HepG2 (cell line): Measurements from ENCODE around the gene NPAS2. TPM values are rescaled to one million over a fixed set of nuclear protein-coding genes. Genes with fewer than 3 reads are reported as not detected.
A peak's percentile ranks its signal among the peaks of the same experiment; 100 is the strongest.

Experiments used
- HNF1B ChIP-seq: sonication (generic); formaldehyde crosslinking; IDR thresholded peaks from 2 replicates; pipeline ENCODE4 v1.5.1; 2020; ENCODE audit warnings: mild to moderate bottlenecking, moderate library complexity, missing genetic modification reagents
- MAF1 ChIP-seq: sonication (generic); formaldehyde crosslinking; IDR thresholded peaks from 2 replicates; pipeline ENCODE4 v1.5.0; 2020; ENCODE audit warnings: missing genetic modification reagents, borderline replicate concordance
- RARG ChIP-seq: sonication (generic); formaldehyde crosslinking; IDR thresholded peaks from 2 replicates; pipeline ENCODE4 v1.4.0; 2020; ENCODE audit warnings: low read depth, mild to moderate bottlenecking, missing genetic modification reagents
- TAF1 ChIP-seq: sonication (generic); formaldehyde crosslinking; IDR thresholded peaks from 2 replicates; pipeline ENCODE4 v1.4.0; 2020; ENCODE audit warnings: missing genetic modification reagents
- TBX2 ChIP-seq: sonication (generic); formaldehyde crosslinking; IDR thresholded peaks from 2 replicates; pipeline ENCODE4 v1.5.0; 2020; ENCODE audit warnings: missing genetic modification reagents, mild to moderate bottlenecking, borderline replicate concordance
- U2AF2 ChIP-seq: fragments of 200-400 bp; formaldehyde crosslinking; IDR thresholded peaks from 2 replicates; pipeline ENCODE4 v1.6.1; 2017; ENCODE audit warnings: low read depth, mild to moderate bottlenecking, low read length
- ZNF30 ChIP-seq: sonication (generic); formaldehyde crosslinking; IDR thresholded peaks from 2 replicates; pipeline ENCODE4 v1.5.0; 2020; ENCODE audit warnings: mild to moderate bottlenecking, missing genetic modification reagents
- ZNF318 ChIP-seq: sonication (generic); formaldehyde crosslinking; IDR thresholded peaks from 2 replicates; pipeline ENCODE4 v1.4.0; 2020; ENCODE audit warnings: mild to moderate bottlenecking, missing genetic modification reagents
- ZNF577 ChIP-seq: sonication (generic); formaldehyde crosslinking; IDR thresholded peaks from 2 replicates; pipeline ENCODE4 v1.4.0; 2020; ENCODE audit warnings: mild to moderate bottlenecking, low read depth, missing genetic modification reagents, borderline replicate concordance
- ZNF639 ChIP-seq: conservative IDR thresholded peaks from 2 replicates; pipeline ENCODE4 v1.6.1; 2018; ENCODE audit warnings: missing genetic modification reagents
- polyA plus RNA-seq, 8 experiments: library from polyadenylated mRNA; depleted of rRNA in 3 of 8; stranded (reverse) in 7 of 8; unstranded in 1 of 8; fragments of >200 nt; fragmentation: Illumina TruSeq in 4 of 8; extraction: Trizol in 4 of 8; gene quantifications; 2 replicates each; pipeline versions ENCODE4 v1.2.1 to v1.2.3, GENCODE V29; 2011 to 2016; ENCODE audit warnings: low read depth in 4 of 8, missing spikeins in 1 of 8, mixed read lengths in 1 of 8; ENCODE audit not compliant: insufficient read depth in 1 of 8
- total RNA-seq, 5 experiments: library from RNA; depleted of rRNA; stranded (reverse); fragments of >200 nt; fragmentation: Illumina TruSeq; extraction: Trizol; gene quantifications; 2 replicates each; pipeline ENCODE4 v1.2.3, GENCODE V29; 2016; ENCODE audit warnings: low read depth in 1 of 5
- TF ChIP-seq, protein P1 (sequence below): IDR thresholded peaks from 2 replicates; pipeline ENCODE4 v1.6.1; 2016; ENCODE audit warnings: missing compliant biosample characterization, missing genetic modification reagents, borderline replicate concordance
- TF ChIP-seq, protein P2 (sequence below): sonication (generic); formaldehyde crosslinking; IDR thresholded peaks from 2 replicates; pipeline ENCODE4 v1.4.0; 2020; ENCODE audit warnings: missing genetic modification reagents

The NPAS2 gene
- total and polyA plus RNA-seq, 2 of the 13 experiments (the other 11 are each of a cell fraction or from before 2014, with no cell fraction given), result 14.8 to 37.5 TPM

DNA sequence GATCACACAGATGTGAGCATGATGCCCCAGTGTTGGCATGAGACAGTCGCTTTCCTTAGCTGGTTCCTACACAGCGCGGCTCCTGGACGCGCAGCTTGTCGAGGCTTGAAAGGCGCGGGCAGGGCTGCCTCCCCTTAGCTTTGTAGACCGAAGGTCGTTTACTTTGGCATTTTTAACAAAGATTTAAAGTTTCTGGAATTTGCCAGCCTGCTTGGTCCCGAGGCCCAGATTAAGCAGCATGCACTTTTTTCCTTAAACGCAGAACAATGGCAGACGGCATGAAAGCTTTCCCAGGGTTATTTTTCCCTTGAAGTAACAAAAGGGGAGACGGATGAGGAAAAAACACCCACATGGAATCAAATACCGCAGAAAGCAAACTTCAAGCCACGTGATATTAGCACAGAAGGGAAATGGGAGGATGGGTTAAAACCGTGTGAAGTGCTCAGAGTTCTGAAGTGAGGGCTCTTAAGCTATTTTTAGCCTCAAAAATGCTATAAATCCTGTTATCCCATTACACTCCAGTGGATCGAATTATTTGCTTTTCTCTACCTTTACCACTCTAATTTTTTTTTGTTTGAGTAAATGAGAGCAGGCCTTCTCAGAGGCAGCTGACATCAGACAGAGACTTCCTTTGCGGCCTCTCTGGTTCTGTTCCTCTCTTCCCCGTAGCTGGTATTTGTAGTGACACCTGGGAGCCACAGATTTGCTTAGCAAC lies 55.7 kb downstream of the NPAS2 start (continued):
- TF ChIP-seq U2AF2, result no peak
- no peak for TF ChIP-seq ZNF30 (CRISPR knock-in tag)
- TF ChIP-seq, protein P1, sequence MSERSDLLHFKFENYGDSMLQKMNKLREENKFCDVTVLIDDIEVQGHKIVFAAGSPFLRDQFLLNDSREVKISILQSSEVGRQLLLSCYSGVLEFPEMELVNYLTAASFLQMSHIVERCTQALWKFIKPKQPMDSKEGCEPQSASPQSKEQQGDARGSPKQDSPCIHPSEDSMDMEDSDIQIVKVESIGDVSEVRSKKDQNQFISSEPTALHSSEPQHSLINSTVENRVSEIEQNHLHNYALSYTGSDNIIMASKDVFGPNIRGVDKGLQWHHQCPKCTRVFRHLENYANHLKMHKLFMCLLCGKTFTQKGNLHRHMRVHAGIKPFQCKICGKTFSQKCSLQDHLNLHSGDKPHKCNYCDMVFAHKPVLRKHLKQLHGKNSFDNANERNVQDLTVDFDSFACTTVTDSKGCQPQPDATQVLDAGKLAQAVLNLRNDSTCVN (CRISPR knock-in tag), result no peak
- peak; percentile 72 for TF ChIP-seq HNF1B
- no peak; the same call in 1 of the 2 replicates for TF ChIP-seq MAF1
- no peak for TF ChIP-seq ZNF318 (CRISPR knock-in tag)
- TF ChIP-seq ZNF639 (CRISPR knock-in tag), result no peak
- TF ChIP-seq ZNF577 (CRISPR knock-in tag), result no peak
- TF ChIP-seq, protein P2, sequence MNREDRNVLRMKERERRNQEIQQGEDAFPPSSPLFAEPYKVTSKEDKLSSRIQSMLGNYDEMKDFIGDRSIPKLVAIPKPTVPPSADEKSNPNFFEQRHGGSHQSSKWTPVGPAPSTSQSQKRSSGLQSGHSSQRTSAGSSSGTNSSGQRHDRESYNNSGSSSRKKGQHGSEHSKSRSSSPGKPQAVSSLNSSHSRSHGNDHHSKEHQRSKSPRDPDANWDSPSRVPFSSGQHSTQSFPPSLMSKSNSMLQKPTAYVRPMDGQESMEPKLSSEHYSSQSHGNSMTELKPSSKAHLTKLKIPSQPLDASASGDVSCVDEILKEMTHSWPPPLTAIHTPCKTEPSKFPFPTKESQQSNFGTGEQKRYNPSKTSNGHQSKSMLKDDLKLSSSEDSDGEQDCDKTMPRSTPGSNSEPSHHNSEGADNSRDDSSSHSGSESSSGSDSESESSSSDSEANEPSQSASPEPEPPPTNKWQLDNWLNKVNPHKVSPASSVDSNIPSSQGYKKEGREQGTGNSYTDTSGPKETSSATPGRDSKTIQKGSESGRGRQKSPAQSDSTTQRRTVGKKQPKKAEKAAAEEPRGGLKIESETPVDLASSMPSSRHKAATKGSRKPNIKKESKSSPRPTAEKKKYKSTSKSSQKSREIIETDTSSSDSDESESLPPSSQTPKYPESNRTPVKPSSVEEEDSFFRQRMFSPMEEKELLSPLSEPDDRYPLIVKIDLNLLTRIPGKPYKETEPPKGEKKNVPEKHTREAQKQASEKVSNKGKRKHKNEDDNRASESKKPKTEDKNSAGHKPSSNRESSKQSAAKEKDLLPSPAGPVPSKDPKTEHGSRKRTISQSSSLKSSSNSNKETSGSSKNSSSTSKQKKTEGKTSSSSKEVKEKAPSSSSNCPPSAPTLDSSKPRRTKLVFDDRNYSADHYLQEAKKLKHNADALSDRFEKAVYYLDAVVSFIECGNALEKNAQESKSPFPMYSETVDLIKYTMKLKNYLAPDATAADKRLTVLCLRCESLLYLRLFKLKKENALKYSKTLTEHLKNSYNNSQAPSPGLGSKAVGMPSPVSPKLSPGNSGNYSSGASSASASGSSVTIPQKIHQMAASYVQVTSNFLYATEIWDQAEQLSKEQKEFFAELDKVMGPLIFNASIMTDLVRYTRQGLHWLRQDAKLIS (CRISPR knock-in tag), result no peak
- TF ChIP-seq TBX2 (CRISPR knock-in tag), result peak; percentile 60
- TF ChIP-seq TAF1 (CRISPR knock-in tag), result no peak
- TF ChIP-seq RARG (CRISPR knock-in tag), result no peak
